BLaER1 treated with 17β-estradiol and CSF1 and Interleukin-3, amounts not matched to agents 10 nM and 100 nM (cell line): ENCODE results near the gene ARHGAP42.
"Not testable (repeated sequence)": the region's sequence is repeated elsewhere in the genome, so short reads cannot be mapped to it uniquely, and the experiment has no call there.

Source experiments
- H3K27ac ChIP-seq, 11 experiments: shearing (Covaris generic); formaldehyde crosslinking; 2 replicates each; pipeline ENCODE4 v1.8.1; 2022
- H3K27me3 ChIP-seq, 11 experiments: shearing (Covaris generic); formaldehyde crosslinking; 2 replicates each; pipeline ENCODE4 v1.8.1; 2022
- H3K36me3 ChIP-seq, 11 experiments: shearing (Covaris generic); formaldehyde crosslinking; 2 replicates each; pipeline ENCODE4 v1.8.1; 2022
- H3K4me1 ChIP-seq, 10 experiments: shearing (Covaris generic); formaldehyde crosslinking; 2 replicates each; pipeline ENCODE4 v1.8.1; 2022
- H3K4me2 ChIP-seq, 11 experiments: shearing (Covaris generic); formaldehyde crosslinking; 2 replicates each; pipeline ENCODE4 v1.8.1; 2022
- H3K4me3 ChIP-seq, 10 experiments: shearing (Covaris generic); formaldehyde crosslinking; 2 replicates each; pipeline ENCODE4 v1.8.1; 2022
- H3K9ac ChIP-seq, 11 experiments: shearing (Covaris generic); formaldehyde crosslinking; 2 replicates each; pipeline ENCODE4 v1.8.1; 2022
- H3K9me3 ChIP-seq, 11 experiments: shearing (Covaris generic); formaldehyde crosslinking; replicated peaks in 1 of 11; 2 replicates each; pipeline ENCODE4 v1.8.1; 2022
- H4K20me1 ChIP-seq, 11 experiments: shearing (Covaris generic); formaldehyde crosslinking; 2 replicates each; pipeline ENCODE4 v1.8.1; 2022
- Cebpa-rat ChIP-seq, 11 experiments: shearing (Covaris generic); IDR thresholded peaks; 2 replicates each; pipeline ENCODE4 v1.8.1; 2022

ARHGAP42 gene

DNA sequence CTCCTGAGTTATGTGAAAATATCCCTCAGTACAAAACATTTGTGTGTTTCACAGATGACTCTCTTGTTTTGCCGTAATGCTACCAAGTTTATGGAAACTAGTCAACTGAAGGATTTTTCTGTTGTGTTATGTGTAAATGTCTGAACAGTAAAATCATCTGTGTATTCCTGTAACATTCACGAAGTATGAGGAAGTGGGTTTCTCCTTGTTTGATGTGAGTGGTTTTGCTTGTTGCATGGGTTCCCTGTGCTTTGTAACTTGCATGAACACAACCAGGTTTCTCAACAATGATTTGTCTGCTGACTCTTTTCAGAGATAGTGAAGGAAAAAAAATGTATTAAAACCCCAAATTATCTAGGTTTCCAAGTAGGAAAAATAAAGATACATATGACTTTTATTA, 304.5 kb downstream of the ARHGAP42 start:
- Histone ChIP-seq H3K4me2 (no peak overlapping the region), H4K20me1 (no peaks in the 10 kb centered on the region), H3K4me3 (no peak overlapping the region), H3K9me3 (no peaks in the 10 kb centered on the region), H3K4me1 (0 out of 20 replicates have a peak, but pooled peaks cover 0 to 7% (median 0%) of the 10 kb centered on the region in 10 experiments), H3K27ac (no peak overlapping the region), H3K9ac (no peak overlapping the region), H3K36me3 (no peaks in the 10 kb centered on the region; a peak in 2 of 22 replicates), H3K27me3 (no peaks in the 10 kb centered on the region)
- no peak for TF ChIP-seq Cebpa-rat (IDR thresholded peaks at IDR 0.05)

DNA sequence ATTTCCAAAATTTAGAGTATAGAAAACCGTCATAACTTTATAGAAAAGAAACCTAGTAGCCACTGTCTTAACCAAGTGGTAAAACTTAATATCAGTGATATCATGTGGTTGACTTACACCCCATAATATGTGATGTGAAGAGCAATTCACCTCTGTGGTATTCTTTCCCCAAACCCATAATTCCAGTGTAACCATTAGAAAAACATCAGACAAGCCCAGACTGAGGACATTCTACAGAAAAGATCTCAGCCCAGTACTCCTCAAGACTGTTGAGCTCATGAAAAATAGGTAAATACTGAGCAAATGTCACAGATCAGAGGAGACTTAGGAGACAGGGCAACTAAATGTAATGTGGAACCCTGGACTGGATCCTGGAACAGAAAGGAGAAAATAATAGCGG, 307.9 kb downstream of the ARHGAP42 start:
- H4K20me1 ChIP-seq, result no peaks in the 10 kb centered on the region
- H3K4me1 ChIP-seq, result 0 out of 20 replicates have a peak, but pooled peaks cover 0 to 7% (median 0%) of the 10 kb centered on the region in 10 experiments
- no peak overlapping the region for H3K4me3 ChIP-seq
- H3K4me2 ChIP-seq, result no peak overlapping the region
- H3K9ac ChIP-seq, result no peak overlapping the region
- TF ChIP-seq Cebpa-rat (IDR thresholded peaks at IDR 0.05), result no peak
- H3K27me3 ChIP-seq, result no peaks in the 10 kb centered on the region
- no peak overlapping the region for H3K27ac ChIP-seq
- no peaks in the 10 kb centered on the region for H3K36me3 ChIP-seq
- H3K9me3 ChIP-seq, result no peaks in the 10 kb centered on the region

DNA sequence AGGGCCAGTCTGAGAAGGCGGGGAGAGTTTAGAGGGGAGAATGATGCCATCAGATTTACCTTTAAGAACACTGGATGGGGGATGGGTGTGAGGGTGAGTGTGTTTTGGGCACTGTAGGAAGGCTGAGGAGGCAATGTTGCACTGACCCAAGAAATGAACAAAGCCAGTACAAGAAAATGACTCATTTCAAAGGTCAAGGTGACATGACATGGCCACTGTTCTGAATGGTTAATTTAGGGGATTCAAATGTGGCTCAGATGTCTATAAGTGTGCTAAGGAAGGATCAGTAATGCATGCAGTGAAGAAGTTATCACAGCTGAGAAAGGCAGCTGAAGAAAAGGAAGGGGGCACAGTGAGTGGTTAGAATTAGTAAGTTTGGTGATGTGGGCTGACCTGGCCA, 312.7 kb downstream of the ARHGAP42 start:
- Histone ChIP-seq H3K27ac (no peak overlapping the region), H3K4me3 (no peak overlapping the region), H3K36me3 (no peaks in the 10 kb centered on the region), H4K20me1 (no peaks in the 10 kb centered on the region), H3K4me2 (no peak overlapping the region), H3K4me1 (no peaks in the 10 kb centered on the region), H3K9ac (no peak overlapping the region), H3K9me3 (no peaks in the 10 kb centered on the region), H3K27me3 (no peaks in the 10 kb centered on the region)
- no peak for TF ChIP-seq Cebpa-rat (IDR thresholded peaks at IDR 0.05)

DNA sequence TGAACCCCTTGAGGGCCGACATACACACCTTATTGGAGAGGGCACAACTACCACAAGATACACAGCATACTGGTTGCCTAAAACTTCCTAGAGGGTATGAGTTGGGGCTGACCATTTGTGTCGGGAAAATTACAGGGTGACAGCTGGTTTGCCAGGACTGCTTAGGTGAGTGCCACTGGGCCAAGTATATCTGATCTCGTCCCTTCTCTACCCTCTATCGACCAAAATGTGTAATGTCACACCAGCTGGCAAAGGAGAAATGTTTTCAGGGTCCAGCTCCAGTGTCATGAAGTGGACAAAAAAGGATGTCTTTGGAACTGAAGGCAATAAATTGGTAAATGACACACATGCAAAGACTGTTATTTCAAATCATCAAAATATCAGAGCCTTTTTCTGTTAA, 316.4 kb downstream of the ARHGAP42 start:
- H3K4me3 ChIP-seq, result no peak overlapping the region
- H3K27ac ChIP-seq, result no peak overlapping the region
- H3K4me1 ChIP-seq, result no peaks in the 10 kb centered on the region
- H3K4me2 ChIP-seq, result no peak overlapping the region
- TF ChIP-seq Cebpa-rat (IDR thresholded peaks at IDR 0.05), result no peak
- no peaks in the 10 kb centered on the region for H3K36me3 ChIP-seq
- no peaks in the 10 kb centered on the region for H3K27me3 ChIP-seq
- no peaks in the 10 kb centered on the region for H3K9me3 ChIP-seq
- no peaks in the 10 kb centered on the region for H4K20me1 ChIP-seq
- H3K9ac ChIP-seq, result no peak overlapping the region

DNA sequence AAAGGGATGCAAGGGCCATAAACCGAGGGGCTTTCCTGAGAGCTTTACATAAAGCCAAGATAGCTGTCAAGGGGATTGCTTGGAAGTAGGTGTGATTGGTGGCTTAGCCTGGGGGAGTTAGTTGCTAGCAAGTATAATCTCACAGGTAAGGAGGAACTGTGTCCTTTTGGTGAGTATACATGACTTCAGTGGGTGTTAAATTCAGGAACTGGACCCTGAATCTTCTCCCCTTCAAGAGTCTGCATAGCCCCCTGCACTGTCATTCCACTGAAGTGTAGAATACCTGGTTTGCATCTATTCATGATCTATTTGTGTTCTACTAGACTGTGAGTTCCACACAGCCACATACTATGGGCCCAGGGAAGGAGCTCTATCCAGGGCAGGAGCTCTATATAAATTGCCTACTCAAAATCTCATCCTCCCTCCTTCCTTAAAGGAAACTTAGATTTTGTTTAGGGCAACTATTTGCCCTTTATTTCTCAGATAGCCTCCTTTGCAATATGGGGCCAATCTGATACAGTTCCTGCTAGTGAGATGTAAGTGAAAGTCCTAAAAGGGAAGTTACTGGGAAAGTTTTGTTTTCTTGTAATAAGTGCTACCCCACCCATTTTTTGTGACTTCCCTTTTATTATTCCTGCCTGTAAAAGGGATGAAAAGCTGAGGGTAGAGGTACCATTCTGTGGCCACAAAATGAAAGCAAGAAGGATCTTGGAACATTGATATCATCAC, 322.0 kb downstream of the ARHGAP42 start:
- Histone ChIP-seq H3K27ac (peak overlapping the region in 2 of 11 experiments; percentile 24 to 27; a peak in 3 of 22 replicates), H3K4me1 (peaks cover 0 to 18% (median 0%) of the 10 kb centered on the region in 10 experiments; a peak in 9 of 20 replicates), H3K36me3 (no peaks in the 10 kb centered on the region), H4K20me1 (no peaks in the 10 kb centered on the region), H3K27me3 (no peaks in the 10 kb centered on the region), H3K4me2 (peak overlapping the region in 5 of 11 experiments; percentile 12 to 62 (median 51); a peak in 8 of 22 replicates), H3K9me3 (no peaks in the 10 kb centered on the region), H3K9ac (no peak overlapping the region), H3K4me3 (no peak overlapping the region)
- no peak for TF ChIP-seq Cebpa-rat (IDR thresholded peaks at IDR 0.05)

DNA sequence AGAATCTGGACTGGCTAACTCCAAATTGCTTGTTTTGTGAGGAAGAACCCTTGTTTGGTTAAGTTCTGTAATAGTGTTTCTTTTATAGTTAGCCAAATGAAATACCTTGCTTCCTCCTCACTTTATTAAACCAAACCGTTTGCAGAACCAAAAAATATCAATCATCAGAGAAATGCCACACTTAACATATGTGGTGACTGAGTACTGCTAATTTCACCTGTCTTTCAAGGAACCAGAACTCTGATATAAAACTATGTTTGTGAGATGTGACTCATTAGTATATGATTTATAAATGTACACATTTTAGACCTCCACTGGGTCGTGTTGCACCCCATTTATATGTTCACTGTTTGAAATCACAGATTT, 322.6 kb downstream of the ARHGAP42 start:
- Histone ChIP-seq H3K9ac (no peak overlapping the region), H3K4me2 (peak overlapping the region in 4 of 11 experiments; percentile 33 to 62 (median 52); a peak in 7 of 22 replicates), H3K9me3 (no peaks in the 10 kb centered on the region), H3K27me3 (no peaks in the 10 kb centered on the region), H3K27ac (peak overlapping the region in 2 of 11 experiments; percentile 24 to 27; a peak in 3 of 22 replicates), H4K20me1 (no peaks in the 10 kb centered on the region), H3K4me3 (no peak overlapping the region), H3K4me1 (peaks cover 0 to 18% (median 0%) of the 10 kb centered on the region in 10 experiments; a peak in 9 of 20 replicates), H3K36me3 (no peaks in the 10 kb centered on the region)
- no peak for TF ChIP-seq Cebpa-rat (IDR thresholded peaks at IDR 0.05)

DNA sequence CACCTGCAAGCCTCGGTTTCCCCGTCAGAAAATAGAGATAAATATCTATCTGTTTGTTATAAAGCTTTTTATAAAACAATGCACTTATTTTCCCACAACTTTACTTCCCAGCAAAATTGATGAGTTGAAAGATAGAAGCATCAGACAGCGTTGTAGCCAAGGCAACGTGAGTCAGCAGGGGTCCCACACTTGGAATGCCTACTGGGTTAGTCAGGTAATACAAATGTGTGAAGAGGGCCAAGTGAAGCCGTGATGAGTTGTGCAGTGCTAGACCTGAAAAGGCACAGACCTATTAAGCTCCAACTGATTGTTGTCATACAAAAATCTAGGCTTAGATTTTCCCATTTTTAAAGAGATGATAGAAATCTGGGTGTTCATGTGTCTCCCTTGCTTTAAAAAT, 323.8 kb downstream of the ARHGAP42 start:
- no peak overlapping the region for H3K27ac ChIP-seq
- H3K27me3 ChIP-seq, result no peaks in the 10 kb centered on the region
- H3K4me2 ChIP-seq, result no peak overlapping the region
- no peaks in the 10 kb centered on the region for H3K36me3 ChIP-seq
- H4K20me1 ChIP-seq, result no peaks in the 10 kb centered on the region
- H3K4me3 ChIP-seq, result no peak overlapping the region
- TF ChIP-seq Cebpa-rat (IDR thresholded peaks at IDR 0.05), result no peak
- no peak overlapping the region for H3K9ac ChIP-seq
- no peaks in the 10 kb centered on the region for H3K9me3 ChIP-seq
- H3K4me1 ChIP-seq, result peaks cover 0 to 18% (median 0%) of the 10 kb centered on the region in 10 experiments; a peak in 9 of 20 replicates

DNA sequence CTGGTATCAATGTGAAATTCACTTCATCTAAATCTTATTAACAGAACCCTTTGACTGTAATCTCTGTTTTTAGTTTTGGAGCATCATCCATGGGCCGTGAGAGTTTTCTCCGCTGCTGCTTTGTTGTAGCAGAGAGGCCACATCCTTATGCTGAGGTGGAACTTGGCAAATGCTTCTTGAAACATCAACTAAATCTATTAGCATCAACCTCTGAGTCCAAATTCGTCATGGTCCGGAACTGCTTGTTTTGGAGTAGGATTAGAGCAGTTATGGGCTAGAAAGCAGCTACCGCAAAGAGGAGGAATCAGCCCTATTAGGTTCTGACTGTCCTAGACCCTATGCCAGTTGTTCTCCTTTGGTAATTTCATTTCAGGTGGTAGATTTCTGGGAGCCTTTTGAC, 324.8 kb downstream of the ARHGAP42 start:
- Histone ChIP-seq H3K36me3 (no peaks in the 10 kb centered on the region), H3K4me2 (no peak overlapping the region), H4K20me1 (no peaks in the 10 kb centered on the region), H3K4me3 (no peak overlapping the region), H3K9me3 (no peaks in the 10 kb centered on the region), H3K9ac (no peak overlapping the region), H3K4me1 (peaks cover 0 to 18% (median 0%) of the 10 kb centered on the region in 10 experiments; a peak in 9 of 20 replicates), H3K27ac (no peak overlapping the region), H3K27me3 (no peaks in the 10 kb centered on the region)
- no peak for TF ChIP-seq Cebpa-rat (IDR thresholded peaks at IDR 0.05)

DNA sequence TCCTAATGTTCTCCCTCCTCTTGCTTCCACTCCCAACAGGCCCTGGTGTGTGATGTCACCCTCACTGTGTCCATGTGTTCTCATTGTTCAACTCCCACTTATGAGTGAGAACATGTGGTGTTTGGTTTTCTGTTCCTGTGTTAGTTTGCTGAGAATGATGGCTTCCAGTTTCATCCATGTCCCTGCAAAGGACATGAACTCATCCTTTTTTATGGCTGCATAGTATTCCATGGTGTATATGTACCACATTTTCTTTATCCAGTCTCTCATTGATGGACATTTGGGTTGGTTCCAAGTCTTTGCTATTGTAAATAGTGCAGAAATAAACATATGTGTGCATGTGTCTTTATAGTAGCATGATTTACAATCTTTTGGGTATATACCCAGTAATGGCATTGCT, 326.6 kb downstream of the ARHGAP42 start:
- H4K20me1 ChIP-seq, H3K9ac ChIP-seq, H3K4me2 ChIP-seq, H3K9me3 ChIP-seq, H3K4me3 ChIP-seq, H3K27me3 ChIP-seq, H3K36me3 ChIP-seq, H3K27ac ChIP-seq: not testable (repeated sequence)
- peaks cover 0 to 17% (median 0%) of the 10 kb centered on the region in 10 experiments; a peak in 9 of 20 replicates for H3K4me1 ChIP-seq
